Bone marrow (tissue), 2 donors: ENCODE results near the gene GAB3.

Experiments
- DNase-seq, 2 donors: peaks; one replicate each; lab custom pipeline; 2025; lab: John Stamatoyannopoulos, UW

Gene GAB3

DNA sequence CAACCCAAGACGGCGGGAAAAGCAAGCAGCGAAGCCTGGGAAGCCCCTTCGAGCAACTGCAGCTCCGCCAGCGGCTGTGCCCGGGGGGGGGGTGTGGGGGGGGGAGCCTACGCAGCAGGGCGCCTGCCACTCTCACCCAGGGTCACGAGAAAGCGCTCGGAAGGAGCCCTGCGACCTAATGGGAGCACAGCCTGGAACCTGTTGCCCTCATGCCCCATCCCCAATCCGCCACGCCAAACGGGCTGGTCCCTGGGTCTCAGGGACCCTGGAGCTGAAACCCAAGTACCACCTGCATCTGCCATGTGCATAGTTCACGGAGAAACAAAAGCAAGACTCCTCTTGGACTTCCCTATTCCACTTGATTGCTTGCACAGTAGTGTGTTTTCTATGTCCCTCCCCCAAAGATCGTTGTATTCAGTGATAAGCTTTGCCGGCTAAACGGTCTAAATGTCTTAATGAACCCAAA lies 359 bp upstream of the GAB3 start:
- DNase-seq, result peak in 1 of 2 donors; percentile 45

- DNase-seq, result no peak
Observed at GRCh38 chrX:154749856-154750255, 1.0 kb downstream of the GAB3 start.

DNA sequence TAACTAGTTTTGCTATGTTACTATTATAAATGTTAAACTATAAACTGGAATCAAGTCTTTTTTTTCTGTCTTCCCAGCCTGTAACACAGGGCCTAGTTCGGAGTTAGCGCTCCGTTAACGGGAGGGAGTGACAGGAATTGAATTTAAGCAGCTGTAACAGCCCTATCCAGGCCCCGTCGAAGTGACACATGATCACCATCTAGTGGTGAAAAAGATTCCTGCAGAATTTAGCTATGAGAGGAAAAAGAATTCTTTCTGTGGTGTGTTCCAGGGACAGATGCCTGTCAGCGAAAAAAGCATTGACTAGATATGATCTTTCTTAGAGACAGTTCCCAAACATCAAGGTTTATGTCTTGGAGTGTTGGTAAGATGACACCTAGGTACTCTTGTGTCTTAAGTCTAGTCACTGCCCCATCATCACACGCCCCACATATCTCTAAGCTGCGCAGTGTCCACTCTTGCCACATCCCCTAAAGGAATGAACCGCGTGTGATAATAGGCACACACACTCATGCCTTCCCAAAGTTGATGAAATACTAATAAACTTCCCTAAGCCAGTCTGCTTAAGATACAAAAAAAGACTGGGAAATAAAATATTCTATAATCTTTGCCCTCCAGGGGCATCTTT lies 2.1 kb downstream of the GAB3 start:
- DNase-seq, result peak in 1 of 2 donors; percentile 12

DNA sequence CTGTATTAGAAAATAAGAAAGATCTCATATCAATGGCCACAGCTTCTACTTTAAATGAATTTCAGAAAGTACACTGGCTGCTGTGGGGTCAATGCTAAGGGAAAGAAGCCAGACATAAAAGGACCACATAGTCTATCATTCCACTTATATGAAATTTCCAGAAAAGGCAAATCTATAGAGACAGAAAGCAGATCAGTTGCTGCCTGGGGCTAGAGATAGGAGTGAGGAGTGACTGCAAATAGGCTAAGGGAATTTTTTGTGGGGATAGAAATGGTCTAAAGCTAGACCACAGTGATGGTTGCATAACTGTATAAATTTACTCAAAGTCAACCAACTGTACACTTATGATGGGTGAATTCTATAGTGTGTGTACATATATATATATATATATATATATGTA lies 8.3 kb downstream of the GAB3 start:
- DNase-seq, result no peak

GRCh38 chrX:154739952-154740465 lies 10.9 kb downstream of the GAB3 start:
- DNase-seq, result no peak

DNA sequence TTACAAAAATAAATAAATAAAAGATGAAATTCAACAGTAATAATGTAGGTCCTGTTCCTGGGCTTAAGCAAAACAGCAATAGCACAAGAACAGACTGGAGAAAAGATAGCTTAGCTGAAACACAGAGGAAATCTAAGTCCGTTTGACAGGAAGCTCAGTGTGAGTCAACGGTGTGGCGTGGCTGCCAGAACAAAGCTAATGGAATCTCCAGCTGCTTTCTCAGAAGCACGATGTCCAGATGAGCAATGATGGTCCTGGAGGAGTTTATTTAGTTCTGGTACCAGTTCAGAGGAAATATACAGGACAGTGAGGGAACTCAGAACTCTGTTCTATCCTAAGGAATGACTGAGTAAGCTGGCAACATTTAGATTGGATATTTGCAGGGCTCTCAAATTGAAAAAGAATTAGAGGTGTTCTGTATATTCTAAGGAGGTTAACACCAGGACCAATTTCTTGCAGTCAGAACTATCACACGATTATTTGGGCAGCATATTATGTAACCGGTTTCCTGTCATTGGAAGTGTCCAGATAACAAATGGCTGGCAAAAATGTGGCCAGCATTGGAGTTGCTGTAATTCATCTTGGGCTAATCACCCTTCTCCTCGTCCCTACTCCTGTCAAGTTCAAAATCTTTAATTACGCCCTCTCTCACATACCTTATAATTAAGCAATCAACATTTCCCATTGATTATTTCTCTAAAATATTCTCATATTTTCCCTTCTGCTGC lies 12.7 kb downstream of the GAB3 start:
- peak in 1 of 2 donors; percentile 65 for DNase-seq

DNA sequence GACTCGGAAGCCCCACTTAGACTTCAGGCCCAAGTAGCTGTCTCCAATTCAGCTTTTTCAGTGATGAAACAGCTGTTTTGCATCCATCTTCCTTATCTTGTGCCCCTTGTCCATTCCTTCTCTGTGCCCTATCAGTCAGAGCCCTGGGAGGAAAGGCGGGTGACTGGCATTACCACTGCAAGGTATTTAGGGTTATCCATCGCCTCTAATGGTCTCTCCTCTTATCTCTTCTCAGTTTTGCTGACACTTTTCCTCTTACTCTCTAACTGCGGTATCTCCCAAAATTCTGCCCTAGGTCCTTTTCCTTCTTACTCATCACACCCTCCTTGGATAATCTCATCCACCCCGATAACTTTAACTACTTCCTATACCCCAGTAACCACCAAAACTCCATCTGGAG lies 13.7 kb downstream of the GAB3 start:
- no peak for DNase-seq

DNA sequence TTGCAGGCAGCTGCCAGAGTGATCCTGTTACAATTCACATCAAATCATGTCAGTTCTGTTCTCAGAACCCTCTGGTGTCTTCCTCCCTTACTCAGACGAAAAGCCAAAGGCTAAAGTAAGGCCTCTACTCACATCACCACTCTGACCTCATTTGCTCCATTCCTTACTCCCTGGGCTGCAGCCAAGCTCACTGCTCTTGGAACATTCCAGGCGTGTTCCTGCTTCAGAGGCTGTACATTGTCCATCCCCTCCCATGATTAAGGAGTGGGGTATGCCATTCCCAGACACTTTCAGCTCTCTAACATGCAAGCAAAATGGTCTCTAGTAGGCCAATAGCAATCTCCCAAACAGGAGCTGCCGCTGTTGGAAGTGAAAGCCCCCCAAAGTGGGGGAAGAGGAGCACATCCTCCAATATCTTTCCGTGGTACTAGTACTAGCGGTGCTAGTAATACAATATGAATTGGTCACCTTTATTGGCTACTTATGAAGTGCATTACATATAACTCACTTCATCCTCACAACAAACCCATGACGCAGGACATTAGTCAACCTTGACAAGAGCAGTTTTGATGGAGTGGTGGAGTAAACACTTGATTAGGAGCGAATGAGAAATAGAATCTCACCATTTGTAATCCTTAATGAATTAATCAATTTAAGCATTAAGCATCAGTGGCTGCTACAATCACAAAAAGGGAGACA lies 15.0 kb downstream of the GAB3 start:
- DNase-seq, result no peak

- DNase-seq, result peak; percentile 19 to 75
Observed at GRCh38 chrX:154734061-154734781, 16.7 kb downstream of the GAB3 start.

- DNase-seq, result no peak
Observed at GRCh38 chrX:154733066-154733425, 17.8 kb downstream of the GAB3 start.

GRCh38 chrX:154732421-154733065 lies 18.3 kb downstream of the GAB3 start:
- no peak for DNase-seq

- no peak for DNase-seq
Observed at GRCh38 chrX:154731881-154732280, 19.0 kb downstream of the GAB3 start.

- no peak for DNase-seq
Observed at GRCh38 chrX:154731184-154731583, 19.7 kb downstream of the GAB3 start.

GRCh38 chrX:154730253-154730891 lies 20.5 kb downstream of the GAB3 start:
- DNase-seq, result no peak

DNA sequence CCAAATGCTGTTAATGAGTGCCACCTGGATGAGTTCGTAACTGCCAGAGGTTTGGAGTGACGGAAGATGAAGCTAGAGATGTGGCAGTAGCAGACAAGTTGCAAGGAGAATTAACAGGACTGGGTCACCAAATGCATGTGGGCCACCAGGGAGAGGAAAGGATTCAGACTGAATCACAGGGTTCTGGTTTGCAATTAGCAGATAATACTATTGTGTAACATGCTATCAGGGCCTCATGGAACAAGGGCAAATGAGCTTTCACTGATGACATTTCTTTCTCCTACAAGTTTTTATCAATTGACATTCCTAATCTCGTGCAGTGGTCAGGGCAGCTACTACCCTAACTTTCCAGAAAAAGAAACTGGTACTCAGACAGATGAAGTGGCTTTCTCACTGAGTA lies 21.4 kb downstream of the GAB3 start:
- no peak for DNase-seq

GRCh38 chrX:154728431-154729190 lies 22.3 kb downstream of the GAB3 start:
- no peak for DNase-seq

DNA sequence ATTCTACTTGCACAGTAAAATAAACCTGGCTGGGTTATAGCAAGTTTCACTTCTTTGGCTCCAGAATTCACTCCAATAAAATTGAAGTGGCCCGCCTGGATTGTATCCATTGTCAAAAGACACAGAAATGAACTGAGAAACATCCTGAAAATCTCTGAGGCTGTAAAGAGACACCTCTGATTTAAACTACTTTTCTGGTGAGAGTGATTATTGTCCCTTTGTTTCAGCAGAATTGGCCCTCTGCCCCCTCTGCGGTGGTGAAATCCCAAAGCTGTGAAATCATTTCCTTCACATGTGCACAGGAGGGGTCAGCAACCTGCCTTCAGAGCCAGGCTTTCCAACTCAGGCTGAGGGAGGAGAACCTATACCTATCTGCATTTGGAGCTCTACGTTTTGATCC lies 23.0 kb downstream of the GAB3 start:
- DNase-seq, result no peak

DNA sequence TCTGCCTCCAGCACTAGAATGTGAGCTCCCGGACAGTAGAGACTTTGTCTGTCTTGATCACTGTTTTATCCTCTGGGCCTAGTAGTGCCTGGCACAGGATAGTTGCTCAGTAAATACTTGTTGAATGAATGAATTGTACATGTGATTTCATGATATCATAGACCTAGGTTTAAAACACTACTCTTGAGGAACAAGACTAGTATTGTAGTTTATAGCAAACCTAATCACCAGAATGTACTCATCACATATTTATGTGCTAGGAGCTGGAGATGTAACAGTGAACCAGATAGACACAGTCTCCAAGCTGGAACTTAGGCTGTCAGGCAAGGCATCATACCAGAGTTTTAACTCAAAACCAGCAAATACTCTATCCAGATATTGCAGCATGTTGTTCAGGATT lies 23.5 kb downstream of the GAB3 start:
- DNase-seq, result no peak

DNA sequence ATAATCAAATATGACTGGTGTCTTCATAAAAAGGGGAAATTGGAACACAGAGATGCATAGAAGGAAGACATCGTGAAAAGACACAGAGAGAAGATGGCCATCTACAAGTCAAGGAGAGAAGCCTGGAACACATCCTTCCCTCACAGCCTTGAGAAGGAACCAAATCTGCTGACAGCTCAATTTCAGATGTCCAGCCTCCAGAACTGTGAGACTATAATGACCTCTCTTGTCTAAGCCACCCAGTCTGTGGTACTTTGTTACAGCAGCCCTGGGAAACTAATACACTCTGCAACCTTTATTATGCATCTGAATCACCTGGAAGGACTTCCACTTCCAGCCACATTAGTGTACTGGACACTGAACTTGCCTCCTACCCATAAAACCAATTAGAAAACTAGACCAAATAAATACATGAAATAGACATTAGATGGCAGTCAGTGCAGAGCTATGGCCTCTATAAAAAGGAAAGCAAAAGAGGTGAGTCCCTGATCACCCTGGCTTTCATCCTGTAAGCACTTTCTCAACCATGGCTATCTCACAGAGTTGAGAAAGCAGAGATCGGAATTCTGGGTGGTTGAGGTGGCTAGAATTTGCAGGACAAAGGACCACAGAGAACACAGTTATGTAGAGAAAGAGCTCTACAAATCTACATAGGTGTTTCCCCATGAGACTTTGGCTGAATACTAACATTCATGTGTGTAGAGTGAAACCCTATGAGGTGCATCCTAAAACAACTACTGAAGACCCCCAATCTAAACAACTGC lies 25.7 kb downstream of the GAB3 start:
- no peak for DNase-seq

DNA sequence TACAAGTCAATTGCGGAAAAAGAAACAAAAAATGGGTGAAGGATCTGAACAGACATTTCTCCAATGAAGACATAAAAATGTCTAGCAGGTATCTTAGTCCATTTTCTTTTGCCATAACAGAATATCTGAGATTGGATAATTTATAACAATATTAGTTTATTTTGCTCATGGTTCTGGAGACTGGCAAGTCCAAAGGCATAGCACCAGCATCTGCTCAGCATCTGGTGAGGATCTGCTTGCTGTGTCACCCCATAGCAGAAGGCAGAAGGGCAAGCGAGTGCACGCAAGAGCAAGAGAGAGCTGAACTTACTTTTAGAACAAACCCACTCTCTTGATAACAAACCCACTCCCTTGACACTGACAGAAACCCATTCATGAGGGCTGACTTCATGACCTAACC lies 29.7 kb downstream of the GAB3 start:
- DNase-seq, result no peak
